Measurements from ENCODE around the gene BCAR3. TPM values are rescaled to one million over a fixed set of nuclear protein-coding genes. Genes with fewer than 3 reads are reported as not detected.

BCAR3 gene
- total RNA-seq, 2 donors from 2014 or later = 22.9 to 52.8 TPM

DNA sequence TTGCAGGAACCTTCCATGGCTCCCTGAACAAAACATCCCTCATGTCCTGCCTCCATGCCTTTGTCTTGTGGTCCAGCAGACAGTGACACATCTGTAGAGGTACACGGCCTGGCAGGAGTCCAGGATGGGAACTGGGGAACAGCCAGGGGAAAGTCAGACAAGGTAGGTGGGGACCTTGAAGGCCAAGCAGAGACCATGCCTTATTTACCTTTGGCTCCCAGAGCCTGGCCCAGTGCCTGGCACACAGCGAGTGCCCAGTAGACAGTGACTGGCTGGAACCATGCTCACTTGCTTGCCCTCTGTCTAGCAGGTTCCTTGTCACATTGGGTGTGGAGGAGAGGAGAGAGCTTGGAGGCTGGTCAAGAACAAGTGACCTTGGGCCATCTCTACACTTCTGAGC lies 81.0 kb downstream of the BCAR3 start:
- no peaks in the 10 kb centered on the region for H3K9me3 ChIP-seq
- no peak for DNase-seq (ENCODE audit: low spot score)
- H3K27ac ChIP-seq = no peak overlapping the region
- no peaks in the 10 kb centered on the region for H3K27me3 ChIP-seq (replicated peaks; ENCODE audit: insufficient read depth)
- no peaks in the 10 kb centered on the region for H3K36me3 ChIP-seq
- intact Hi-C loops (cut with DNase I) = no loop called here
- H3K4me1 ChIP-seq (replicated peaks) = no peaks in the 10 kb centered on the region
- TF ChIP-seq POLR2AphosphoS5 (IDR thresholded peaks at IDR 0.05) (no peak), POLR2A (IDR thresholded peaks at IDR 0.05) (no peak)
- TF ChIP-seq, protein P1, sequence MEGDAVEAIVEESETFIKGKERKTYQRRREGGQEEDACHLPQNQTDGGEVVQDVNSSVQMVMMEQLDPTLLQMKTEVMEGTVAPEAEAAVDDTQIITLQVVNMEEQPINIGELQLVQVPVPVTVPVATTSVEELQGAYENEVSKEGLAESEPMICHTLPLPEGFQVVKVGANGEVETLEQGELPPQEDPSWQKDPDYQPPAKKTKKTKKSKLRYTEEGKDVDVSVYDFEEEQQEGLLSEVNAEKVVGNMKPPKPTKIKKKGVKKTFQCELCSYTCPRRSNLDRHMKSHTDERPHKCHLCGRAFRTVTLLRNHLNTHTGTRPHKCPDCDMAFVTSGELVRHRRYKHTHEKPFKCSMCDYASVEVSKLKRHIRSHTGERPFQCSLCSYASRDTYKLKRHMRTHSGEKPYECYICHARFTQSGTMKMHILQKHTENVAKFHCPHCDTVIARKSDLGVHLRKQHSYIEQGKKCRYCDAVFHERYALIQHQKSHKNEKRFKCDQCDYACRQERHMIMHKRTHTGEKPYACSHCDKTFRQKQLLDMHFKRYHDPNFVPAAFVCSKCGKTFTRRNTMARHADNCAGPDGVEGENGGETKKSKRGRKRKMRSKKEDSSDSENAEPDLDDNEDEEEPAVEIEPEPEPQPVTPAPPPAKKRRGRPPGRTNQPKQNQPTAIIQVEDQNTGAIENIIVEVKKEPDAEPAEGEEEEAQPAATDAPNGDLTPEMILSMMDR (IDR thresholded peaks at IDR 0.05) = no peak
- 58% methylated on average over 2 of the region's 2 CpGs for WGBS
- H3K4me3 ChIP-seq = no peak overlapping the region

DNA sequence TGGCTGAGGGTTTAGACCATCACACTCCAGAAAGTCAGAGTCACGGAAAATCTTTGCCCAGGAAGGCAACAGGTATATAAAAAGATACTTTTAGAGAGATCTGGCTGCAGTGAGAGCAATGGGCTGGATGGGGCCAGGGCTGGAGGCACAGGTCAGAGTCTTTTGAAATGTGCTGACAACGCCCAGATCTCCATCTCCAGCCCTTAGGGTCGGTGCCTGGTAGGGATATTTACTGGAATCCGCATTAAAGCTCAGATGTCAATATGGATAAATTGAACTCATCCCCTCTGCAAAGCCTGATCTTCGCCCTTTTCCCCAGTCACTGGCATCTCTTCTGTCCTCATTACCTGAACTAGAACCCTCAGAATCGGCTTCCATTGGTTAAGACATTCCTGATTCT lies 82.2 kb downstream of the BCAR3 start:
- H3K4me1 ChIP-seq (replicated peaks) = no peaks in the 10 kb centered on the region
- intact Hi-C loops (cut with DNase I) = no loop called here
- DNase-seq (ENCODE audit: low spot score) = no peak

DNA sequence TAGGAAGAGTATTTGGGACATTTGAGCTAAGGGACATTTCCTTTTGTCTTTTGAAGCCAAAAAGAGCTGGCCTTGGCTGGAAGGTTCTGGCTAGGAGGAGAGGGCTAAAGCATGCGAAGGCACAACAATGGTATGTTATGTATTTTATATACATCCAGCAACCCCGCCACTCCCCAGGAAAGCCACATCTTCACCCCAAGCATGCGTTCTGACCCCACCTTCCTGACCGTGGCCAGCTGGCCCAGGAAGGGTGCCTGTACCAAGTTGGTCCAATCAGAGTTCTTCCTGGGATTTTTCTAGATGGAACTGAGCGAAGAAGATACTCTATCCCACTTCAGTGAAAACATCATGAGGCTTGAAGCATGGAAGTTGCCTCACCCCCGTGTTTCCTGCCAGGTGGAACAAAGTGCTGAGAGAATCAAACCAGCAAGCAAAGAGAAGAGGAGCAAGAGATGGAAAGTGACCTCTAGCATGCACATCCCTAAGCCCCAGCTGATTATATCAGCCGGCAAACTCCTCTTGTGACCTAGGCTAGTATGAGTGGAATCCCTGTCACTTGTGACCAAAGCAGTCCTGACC lies 82.7 kb downstream of the BCAR3 start:
- peaks cover 1% of the 10 kb centered on the region for H3K4me1 ChIP-seq (replicated peaks)

More for the DNA sequence above, 82.2 kb downstream of the BCAR3 start:
- H3K36me3 ChIP-seq = no peaks in the 10 kb centered on the region
- H3K9me3 ChIP-seq = no peaks in the 10 kb centered on the region
- no peak overlapping the region for H3K27ac ChIP-seq
- 92% methylated on average over 6 of the region's 6 CpGs for WGBS
- no peak overlapping the region for H3K4me3 ChIP-seq
- H3K27me3 ChIP-seq (replicated peaks; ENCODE audit: insufficient read depth) = no peaks in the 10 kb centered on the region
- TF ChIP-seq, protein P1 (IDR thresholded peaks at IDR 0.05) = no peak
- TF ChIP-seq POLR2AphosphoS5 (IDR thresholded peaks at IDR 0.05) (no peak), POLR2A (IDR thresholded peaks at IDR 0.05) (no peak)

GRCh38 chr1:93598396-93598795 lies 83.2 kb downstream of the BCAR3 start:
- no peak overlapping the region for H3K4me3 ChIP-seq
- 50% methylated on average over 2 of the region's 2 CpGs for WGBS
- H3K9me3 ChIP-seq = no peaks in the 10 kb centered on the region
- intact Hi-C loops (cut with DNase I) = no loop called here
- no peaks in the 10 kb centered on the region for H3K27me3 ChIP-seq (replicated peaks; ENCODE audit: insufficient read depth)
- peaks cover 7% of the 10 kb centered on the region for H3K4me1 ChIP-seq (replicated peaks)
- TF ChIP-seq, protein P1 (IDR thresholded peaks at IDR 0.05) = no peak
- no peak for TF ChIP-seq POLR2AphosphoS5 (IDR thresholded peaks at IDR 0.05)
- TF ChIP-seq POLR2A (IDR thresholded peaks at IDR 0.05) = no peak
- DNase-seq (ENCODE audit: low spot score) = no peak
- no peaks in the 10 kb centered on the region for H3K36me3 ChIP-seq
- no peak overlapping the region for H3K27ac ChIP-seq

More for the DNA sequence above, 82.7 kb downstream of the BCAR3 start:
- no peaks in the 10 kb centered on the region for H3K9me3 ChIP-seq
- intact Hi-C loops (cut with DNase I) = no loop called here
- no peaks in the 10 kb centered on the region for H3K36me3 ChIP-seq
- DNase-seq (ENCODE audit: low spot score) = no peak
- H3K27ac ChIP-seq = no peak overlapping the region
- no peaks in the 10 kb centered on the region for H3K27me3 ChIP-seq (replicated peaks; ENCODE audit: insufficient read depth)
- TF ChIP-seq, protein P1 (IDR thresholded peaks at IDR 0.05) = no peak
- TF ChIP-seq POLR2A (IDR thresholded peaks at IDR 0.05) (no peak), POLR2AphosphoS5 (IDR thresholded peaks at IDR 0.05) (no peak)
- WGBS = 83% methylated on average over 7 of the region's 7 CpGs
- no peak overlapping the region for H3K4me3 ChIP-seq

DNA sequence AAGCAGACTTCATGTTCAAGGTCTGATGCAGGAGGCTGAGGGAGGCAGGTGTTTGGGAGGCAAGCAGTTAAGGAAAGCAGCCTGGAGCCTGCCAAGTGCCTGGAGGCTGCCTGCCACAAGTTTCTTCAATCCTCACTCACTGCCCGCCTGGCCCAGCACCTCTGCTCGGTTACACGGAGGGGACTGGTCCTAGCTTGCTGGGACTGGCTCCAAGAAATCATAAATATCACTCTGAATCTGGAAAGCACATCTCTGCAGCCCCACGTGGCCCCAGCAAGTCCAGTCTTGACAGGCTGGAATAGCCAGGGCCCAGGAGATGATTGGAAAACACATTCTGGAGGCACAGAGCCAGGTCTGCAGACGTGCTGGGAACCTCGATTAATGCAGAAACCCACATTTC lies 83.9 kb downstream of the BCAR3 start:
- intact Hi-C loops (cut with DNase I) = no loop called here
- no peak overlapping the region for H3K27ac ChIP-seq
- TF ChIP-seq, protein P1 (IDR thresholded peaks at IDR 0.05) = no peak
- peak; percentile 90 for TF ChIP-seq POLR2AphosphoS5 (IDR thresholded peaks at IDR 0.05)
- no peak overlapping the region for H3K4me3 ChIP-seq
- H3K27me3 ChIP-seq (replicated peaks; ENCODE audit: insufficient read depth) = no peaks in the 10 kb centered on the region
- peak; percentile 89 for DNase-seq (ENCODE audit: low spot score)
- H3K36me3 ChIP-seq = no peaks in the 10 kb centered on the region
- no peaks in the 10 kb centered on the region for H3K9me3 ChIP-seq
- 7% methylated on average over 6 of the region's 6 CpGs for WGBS
- peaks cover 7% of the 10 kb centered on the region for H3K4me1 ChIP-seq (replicated peaks)

All from prostate gland (tissue), 2 donors.